KMS-11 (cell line): Measurements from ENCODE around the gene SAXO2.
"Not testable (repeated sequence)": the region's sequence is repeated elsewhere in the genome, so short reads cannot be mapped to it uniquely, and the experiment has no call there.

Experiments
- H2AFZ ChIP-seq: fragments of 200-600 bp; sonication (generic); 2 replicates; pipeline ENCODE4 v1.6.1; 2016; ENCODE audit warnings: antibody characterized with exemption, mixed run types, low read depth
- H3K27ac ChIP-seq: fragments of 200-600 bp; sonication (generic); 2 replicates; pipeline ENCODE4 v1.6.1; 2016; ENCODE audit warnings: mild to moderate bottlenecking, mixed run types
- H3K27me3 ChIP-seq: fragments of 200-600 bp; sonication (generic); 2 replicates; pipeline ENCODE4 v1.6.1; 2017; ENCODE audit warnings: mild to moderate bottlenecking, low read depth, mixed run types, moderate library complexity; ENCODE audit not compliant: insufficient read depth
- H3K36me3 ChIP-seq: fragments of 200-600 bp; sonication (generic); 2 replicates; pipeline ENCODE4 v1.6.1; 2017; ENCODE audit warnings: mild to moderate bottlenecking, mixed run types; ENCODE audit not compliant: insufficient read depth
- H3K4me1 ChIP-seq: fragments of 200-600 bp; sonication (generic); 2 replicates; pipeline ENCODE4 v1.6.1; 2016; ENCODE audit warnings: mild to moderate bottlenecking, low read depth, mixed run types; ENCODE audit not compliant: poor library complexity, severe bottlenecking
- H3K4me2 ChIP-seq: fragments of 200-600 bp; sonication (generic); 2 replicates; pipeline ENCODE4 v1.7.0; 2016; ENCODE audit warnings: mild to moderate bottlenecking, mixed run types
- H3K4me3 ChIP-seq: fragments of 200-600 bp; sonication (generic); IDR thresholded peaks from 2 replicates; pipeline ENCODE4 v1.6.1; 2017; ENCODE audit warnings: low read depth, low read length, mixed read lengths; ENCODE audit not compliant: insufficient read depth
- H3K79me2 ChIP-seq: fragments of 200-600 bp; sonication (generic); 2 replicates; pipeline ENCODE4 v1.6.1; 2016; ENCODE audit warnings: low read depth, mixed run types; ENCODE audit not compliant: insufficient read depth
- H3K9ac ChIP-seq: fragments of 200-600 bp; sonication (generic); 2 replicates; pipeline ENCODE4 v1.6.1; 2016; ENCODE audit warnings: mild to moderate bottlenecking, mixed run types
- H4K20me1 ChIP-seq: fragments of 200-600 bp; sonication (generic); 2 replicates; pipeline ENCODE4 v1.6.1; 2016; ENCODE audit warnings: mild to moderate bottlenecking, mixed run types; ENCODE audit not compliant: insufficient read depth
- CTCF ChIP-seq: fragments of 200-600 bp; sonication (generic); conservative IDR thresholded peaks from 2 replicates; pipeline ENCODE4 v1.6.1; 2017; ENCODE audit warnings: low read depth, mild to moderate bottlenecking, antibody characterized with exemption, low read length, moderate library complexity, mixed read lengths

SAXO2 gene

GRCh38 chr15:82315519-82316246 is 53.1 kb downstream of the SAXO2 start:
- no peaks in the 10 kb centered on the region for H3K36me3 ChIP-seq
- H4K20me1 ChIP-seq, result no peaks in the 10 kb centered on the region
- no peaks in the 10 kb centered on the region for H3K4me1 ChIP-seq
- H3K27ac ChIP-seq, result no peak overlapping the region
- no peaks in the 10 kb centered on the region for H3K79me2 ChIP-seq
- no peak overlapping the region for H3K4me2 ChIP-seq
- no peak for TF ChIP-seq CTCF
- H3K27me3 ChIP-seq, result no peaks in the 10 kb centered on the region
- no peak overlapping the region for H3K4me3 ChIP-seq
- no peak overlapping the region for H3K9ac ChIP-seq
- H2AFZ ChIP-seq, result no peak overlapping the region

DNA sequence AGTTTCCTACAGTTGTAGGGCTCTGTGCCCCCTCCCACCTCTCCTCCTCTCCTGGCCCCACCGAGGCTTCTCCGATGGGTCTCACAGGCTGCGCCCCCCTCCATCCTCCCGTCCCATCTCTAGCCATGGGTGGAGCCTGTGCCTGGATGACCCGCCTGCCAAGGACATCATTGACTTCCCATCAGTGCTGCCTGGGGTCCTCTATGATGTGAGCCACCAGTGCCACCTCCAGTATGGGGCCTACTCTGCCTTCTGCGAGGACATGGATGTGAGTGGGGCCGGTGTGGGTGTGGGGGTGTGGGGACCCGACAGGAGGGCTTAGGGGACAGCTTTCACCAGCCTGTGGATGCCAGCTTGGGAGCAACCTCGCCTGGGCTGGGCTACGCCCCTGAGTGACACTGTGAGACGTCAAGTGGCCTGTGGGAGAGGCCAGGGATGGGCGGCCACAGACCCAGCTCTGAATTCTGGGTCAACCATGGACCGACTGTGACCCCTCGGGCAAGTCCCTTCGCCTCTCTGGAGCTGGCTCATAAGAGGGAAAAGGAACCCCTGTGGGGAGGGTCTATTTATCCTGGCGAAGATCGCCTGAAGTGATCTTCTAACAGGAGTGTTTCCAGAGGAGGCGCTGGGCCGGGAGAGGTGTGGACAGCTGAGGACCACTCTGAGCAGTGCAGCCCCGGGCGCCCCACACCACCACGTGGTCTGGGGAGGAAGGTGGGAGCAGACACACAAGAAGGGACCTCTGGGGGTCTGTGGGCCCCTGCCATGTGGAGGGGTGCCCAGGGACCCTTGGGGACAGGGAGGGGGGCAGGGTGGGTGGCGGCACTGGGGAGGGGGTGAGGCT is 53.9 kb downstream of the SAXO2 start:
- not testable (repeated sequence) for H2AFZ ChIP-seq, H3K4me1 ChIP-seq, H3K4me2 ChIP-seq, H3K79me2 ChIP-seq, H3K27me3 ChIP-seq, H3K36me3 ChIP-seq, H3K4me3 ChIP-seq, H4K20me1 ChIP-seq, H3K9ac ChIP-seq, H3K27ac ChIP-seq

DNA sequence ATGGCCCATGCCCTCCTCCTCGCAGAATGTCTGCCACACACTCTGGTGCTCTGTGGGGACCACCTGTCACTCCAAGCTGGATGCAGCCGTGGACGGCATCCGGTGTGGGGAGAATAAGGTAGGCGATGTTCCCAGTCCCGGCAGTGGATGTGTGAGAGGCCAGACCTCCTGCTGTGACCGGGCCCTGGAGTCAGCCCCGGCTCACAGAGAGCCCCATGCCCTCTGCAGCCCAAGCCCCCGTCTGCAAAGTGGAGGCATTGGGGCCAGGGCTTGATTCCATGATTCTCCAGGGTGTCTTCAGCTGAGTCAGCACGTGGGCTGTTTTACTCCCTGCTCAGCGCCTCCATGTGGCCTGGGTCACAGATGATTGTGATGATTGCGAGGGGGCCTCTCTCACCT is 54.5 kb downstream of the SAXO2 start:
- Histone ChIP-seq H3K36me3 (no peaks in the 10 kb centered on the region), H3K9ac (no peak overlapping the region), H4K20me1 (no peaks in the 10 kb centered on the region), H3K4me3 (no peak overlapping the region), H3K27me3 (no peaks in the 10 kb centered on the region), H3K4me2 (no peak overlapping the region), H3K79me2 (no peaks in the 10 kb centered on the region), H3K27ac (no peak overlapping the region), H2AFZ (no peak overlapping the region), H3K4me1 (no peaks in the 10 kb centered on the region)
- no peak for TF ChIP-seq CTCF

DNA sequence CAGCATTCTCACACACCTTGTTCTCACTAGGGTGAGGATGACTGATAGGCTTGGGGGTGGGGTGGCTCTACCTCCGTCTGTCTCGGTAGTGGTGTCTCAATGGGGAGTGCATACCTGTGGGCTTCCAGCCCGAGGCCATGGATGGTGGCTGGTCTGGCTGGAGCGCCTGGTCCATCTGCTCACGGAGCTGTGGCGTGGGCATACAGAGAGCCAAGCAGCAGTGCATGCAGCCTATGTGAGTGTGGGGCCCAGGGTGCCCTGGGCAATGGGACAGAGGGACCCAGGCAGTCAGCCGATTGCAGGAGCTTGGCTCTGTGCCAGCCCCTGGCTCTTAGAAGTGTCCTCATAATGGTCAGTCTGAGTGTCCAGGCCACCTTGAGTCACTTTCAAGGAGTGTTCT is 54.9 kb downstream of the SAXO2 start:
- not testable (repeated sequence) for H3K4me2 ChIP-seq, H4K20me1 ChIP-seq, H3K36me3 ChIP-seq, H3K27me3 ChIP-seq, H2AFZ ChIP-seq, H3K4me3 ChIP-seq, H3K27ac ChIP-seq, H3K9ac ChIP-seq, H3K79me2 ChIP-seq, H3K4me1 ChIP-seq

DNA sequence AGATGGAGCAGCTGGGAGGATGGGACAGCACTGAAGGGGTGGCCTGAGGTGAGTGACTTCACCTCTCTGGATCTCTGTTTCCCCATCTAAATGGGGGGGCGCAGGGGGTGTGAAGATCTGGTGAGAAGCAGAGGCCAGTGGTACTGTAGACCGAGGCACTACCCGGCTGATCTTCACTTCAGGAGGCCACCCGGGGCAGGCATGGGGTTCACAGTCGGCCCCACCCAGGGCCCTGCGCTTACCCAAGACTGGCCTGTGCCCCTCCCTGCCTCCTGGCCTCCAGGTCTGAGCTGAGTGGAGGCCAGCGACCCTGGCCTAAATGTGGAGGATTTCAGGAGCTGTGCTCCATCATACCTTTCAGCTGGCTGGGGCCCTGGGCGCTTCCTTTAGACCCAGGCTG is 55.7 kb downstream of the SAXO2 start:
- H4K20me1 ChIP-seq, H3K4me2 ChIP-seq, H3K36me3 ChIP-seq, H3K4me1 ChIP-seq, H3K79me2 ChIP-seq, H2AFZ ChIP-seq, H3K4me3 ChIP-seq, H3K9ac ChIP-seq, H3K27me3 ChIP-seq, H3K27ac ChIP-seq: not testable (repeated sequence)

GRCh38 chr15:82319522-82320278 is 57.1 kb downstream of the SAXO2 start:
- H3K4me1 ChIP-seq, H2AFZ ChIP-seq, H3K36me3 ChIP-seq, H3K79me2 ChIP-seq, H3K27ac ChIP-seq, H3K9ac ChIP-seq, H3K4me3 ChIP-seq, H4K20me1 ChIP-seq, H3K27me3 ChIP-seq, H3K4me2 ChIP-seq: not testable (repeated sequence)

DNA sequence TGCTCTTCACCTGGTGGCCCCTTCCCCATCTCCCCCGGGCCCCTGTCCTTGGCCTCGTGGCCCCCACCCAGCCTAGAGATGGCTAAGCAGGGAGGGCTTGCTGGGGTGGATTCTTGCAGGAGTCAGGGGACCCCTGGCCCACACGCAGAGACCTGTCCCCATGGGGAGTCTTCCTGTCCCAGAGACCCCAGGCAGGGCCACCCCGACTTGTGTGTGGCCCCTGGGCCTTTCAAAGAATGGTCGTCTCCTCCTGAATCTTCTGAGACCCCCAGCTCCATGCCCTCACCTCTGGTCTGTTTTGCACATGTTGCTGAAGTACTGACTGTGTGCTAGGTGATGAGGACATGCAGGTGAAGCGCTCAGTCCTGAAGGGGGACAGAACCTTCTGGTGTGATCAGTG is 58.2 kb downstream of the SAXO2 start:
- H2AFZ ChIP-seq, H3K79me2 ChIP-seq, H3K4me1 ChIP-seq, H3K27ac ChIP-seq, H4K20me1 ChIP-seq, H3K27me3 ChIP-seq, H3K4me3 ChIP-seq, H3K4me2 ChIP-seq, H3K36me3 ChIP-seq, H3K9ac ChIP-seq: not testable (repeated sequence)

DNA sequence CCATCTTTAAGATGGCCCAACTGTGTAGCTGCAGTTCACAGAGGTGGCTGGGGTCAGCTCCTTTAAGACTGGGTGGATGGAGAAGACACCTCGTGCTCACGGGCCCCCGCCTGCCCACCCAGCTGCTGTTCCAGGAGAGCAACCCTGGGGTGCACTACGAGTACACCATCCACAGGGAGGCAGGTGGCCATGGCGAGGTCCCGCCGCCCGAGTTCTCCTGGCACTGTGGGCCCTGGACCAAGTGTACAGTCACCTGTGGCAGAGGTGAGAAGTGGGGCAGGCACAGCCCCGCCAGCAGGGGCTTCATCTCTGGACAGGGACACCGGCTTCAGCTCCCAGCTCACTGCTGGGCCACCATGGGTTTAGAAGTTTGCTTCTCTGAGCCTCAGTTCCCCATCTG is 59.9 kb downstream of the SAXO2 start:
- not testable (repeated sequence) for H4K20me1 ChIP-seq, H3K79me2 ChIP-seq, H3K36me3 ChIP-seq, H3K4me3 ChIP-seq, H3K27ac ChIP-seq, H3K27me3 ChIP-seq, H3K4me2 ChIP-seq, H2AFZ ChIP-seq, H3K9ac ChIP-seq, H3K4me1 ChIP-seq
